GM18519 (cell line): ENCODE measurements around the gene CCSAP.
A peak's percentile ranks its signal among the peaks of the same experiment; 100 is the strongest.
"Not testable (repeated sequence)": the region's sequence is repeated elsewhere in the genome, so short reads cannot be mapped to it uniquely, and the experiment has no call there.

ENCODE experiments used
- ATAC-seq: cut with Tn5 transposase; IDR thresholded peaks from one replicate; pipeline ENCODE4 v1.9.1; 2021; ENCODE audit warnings: mild to moderate bottlenecking, moderate library complexity; ENCODE audit not compliant: unreplicated experiment, low FRiP score

The CCSAP gene

GRCh38 chr1:229342656-229343569 is at the start of gene CCSAP:
Gene CCSAP, minus strand, starts transcription at chr1:229343047. Its CDS starts 582 bp downstream, at chr1:229342465.
- peak; percentile 33 for ATAC-seq

- ATAC-seq: no peak
Observed at GRCh38 chr1:229390130-229390529, 47.3 kb upstream of the CCSAP start.

- ATAC-seq: no peak
Observed at GRCh38 chr1:229388897-229389580, 46.2 kb upstream of the CCSAP start.

- ATAC-seq: no peak
Observed at GRCh38 chr1:229385853-229386456, 43.1 kb upstream of the CCSAP start.

- no peak for ATAC-seq
Observed at GRCh38 chr1:229384822-229385221, 42.0 kb upstream of the CCSAP start.

GRCh38 chr1:229383961-229384360 is 41.1 kb upstream of the CCSAP start:
- no peak for ATAC-seq

- ATAC-seq: no peak
Observed at GRCh38 chr1:229383188-229383587, 40.3 kb upstream of the CCSAP start.

- ATAC-seq: no peak
Observed at GRCh38 chr1:229381234-229381633, 38.4 kb upstream of the CCSAP start.

GRCh38 chr1:229380536-229381160 is 37.8 kb upstream of the CCSAP start:
- ATAC-seq: no peak

- ATAC-seq: no peak
Observed at GRCh38 chr1:229379846-229380245, 37.0 kb upstream of the CCSAP start.

GRCh38 chr1:229378586-229379367 is 35.9 kb upstream of the CCSAP start:
- no peak for ATAC-seq

- ATAC-seq: not testable (repeated sequence)
Observed at GRCh38 chr1:229378035-229378434, 35.2 kb upstream of the CCSAP start.

- no peak for ATAC-seq
Observed at GRCh38 chr1:229377429-229377828, 34.6 kb upstream of the CCSAP start.

- ATAC-seq: no peak
Observed at GRCh38 chr1:229376521-229376920, 33.7 kb upstream of the CCSAP start.

- no peak for ATAC-seq
Observed at GRCh38 chr1:229374485-229374884, 31.6 kb upstream of the CCSAP start.

GRCh38 chr1:229373395-229373794 is 30.5 kb upstream of the CCSAP start:
- ATAC-seq: no peak

- no peak for ATAC-seq
Observed at GRCh38 chr1:229372251-229372650, 29.4 kb upstream of the CCSAP start.

GRCh38 chr1:229371624-229372023 is 28.8 kb upstream of the CCSAP start:
- ATAC-seq: no peak

GRCh38 chr1:229370601-229371021 is 27.8 kb upstream of the CCSAP start:
- ATAC-seq: no peak

- peak; percentile 56 for ATAC-seq
Observed at GRCh38 chr1:229368347-229368746, 25.5 kb upstream of the CCSAP start.
